NT2/D1 (cell line): ENCODE data around the gene UPF2.

Experiments used
- YY1 ChIP-seq: IDR thresholded peaks from 2 replicates; pipeline ENCODE4 v1.6.1; 2011; ENCODE audit not compliant: insufficient read length, insufficient read depth
- ZNF274 ChIP-seq: IDR thresholded peaks from 2 replicates; pipeline ENCODE4 v1.6.1; 2011; ENCODE audit warnings: mild to moderate bottlenecking, low read depth, low read length

- no peak for TF ChIP-seq ZNF274
- TF ChIP-seq YY1 = no peak
These were observed 112.2 kb downstream of the UPF2 start for GRCh38 chr10:11930312-11930978.
